ENCODE measurements around the gene STATH.

The STATH gene

GRCh38 chr4:69995526-69996016, at the start of gene STATH:
Gene STATH (plus strand): TSS chr4:69995966. CDS start chr4:69998438, 2,472 bp downstream.
- H3K9me3 ChIP-seq (ENCODE audit: control insufficient read depth in 1 of 2, low read length in 2 of 2): no peaks in the 10 kb centered on the region
- H3K36me3 ChIP-seq (ENCODE audit: control insufficient read depth in 1 of 2, insufficient read depth in 2 of 2, low read length in 2 of 2): no peaks in the 10 kb centered on the region
- H3K4me1 ChIP-seq (ENCODE audit: control insufficient read depth in 1 of 2, insufficient read depth in 2 of 2, low read length in 2 of 2): no peaks in the 10 kb centered on the region
- no peaks in the 10 kb centered on the region for H3K27me3 ChIP-seq (ENCODE audit: control insufficient read depth in 1 of 2, insufficient read depth in 2 of 2, low read length in 2 of 2)
- H3K4me3 ChIP-seq (ENCODE audit: low read depth in 1 of 2, low read length in 2 of 2): no peak within 1 kb of the TSS
- no peak within 1 kb of the TSS for H3K27ac ChIP-seq (ENCODE audit: low read depth, low read length)
- H3K9ac ChIP-seq (ENCODE audit: low read depth in 1 of 2, low read length in 2 of 2): no peak within 1 kb of the TSS

- no peak overlapping the region for H3K27ac ChIP-seq (ENCODE audit: low read depth, low read length)
- no peaks in the 10 kb centered on the region for H3K36me3 ChIP-seq (ENCODE audit: control insufficient read depth in 1 of 2, insufficient read depth in 2 of 2, low read length in 2 of 2)
- no peaks in the 10 kb centered on the region for H3K4me1 ChIP-seq (ENCODE audit: control insufficient read depth in 1 of 2, insufficient read depth in 2 of 2, low read length in 2 of 2)
- no peak overlapping the region for H3K9ac ChIP-seq (ENCODE audit: low read depth in 1 of 2, low read length in 2 of 2)
- H3K9me3 ChIP-seq (ENCODE audit: control insufficient read depth in 1 of 2, low read length in 2 of 2): no peaks in the 10 kb centered on the region
- H3K27me3 ChIP-seq (ENCODE audit: control insufficient read depth in 1 of 2, insufficient read depth in 2 of 2, low read length in 2 of 2): no peaks in the 10 kb centered on the region
- no peak overlapping the region for H3K4me3 ChIP-seq (ENCODE audit: low read depth in 1 of 2, low read length in 2 of 2)
Observed at GRCh38 chr4:69951602-69952001, 44.2 kb upstream of the STATH start.

- Histone ChIP-seq H3K4me3 (ENCODE audit: low read depth in 1 of 2, low read length in 2 of 2) (no peak overlapping the region), H3K4me1 (ENCODE audit: control insufficient read depth in 1 of 2, insufficient read depth in 2 of 2, low read length in 2 of 2) (no peaks in the 10 kb centered on the region), H3K27me3 (ENCODE audit: control insufficient read depth in 1 of 2, insufficient read depth in 2 of 2, low read length in 2 of 2) (no peaks in the 10 kb centered on the region), H3K27ac (ENCODE audit: low read depth, low read length) (no peak overlapping the region), H3K9ac (ENCODE audit: low read depth in 1 of 2, low read length in 2 of 2) (no peak overlapping the region), H3K9me3 (ENCODE audit: control insufficient read depth in 1 of 2, low read length in 2 of 2) (no peaks in the 10 kb centered on the region), H3K36me3 (ENCODE audit: control insufficient read depth in 1 of 2, insufficient read depth in 2 of 2, low read length in 2 of 2) (no peaks in the 10 kb centered on the region)
Observed at GRCh38 chr4:69957209-69957608, 38.6 kb upstream of the STATH start.

GRCh38 chr4:69965628-69966027, 30.1 kb upstream of the STATH start, which contains the start of gene CSN2:
Gene CSN2 (minus strand): TSS chr4:69965728. CDS start chr4:69960995, 4,733 bp downstream.
- Histone ChIP-seq H3K27ac (ENCODE audit: low read depth, low read length) (no peak within 1 kb of the TSS), H3K9me3 (ENCODE audit: control insufficient read depth in 1 of 2, low read length in 2 of 2) (no peaks in the 10 kb centered on the region), H3K9ac (ENCODE audit: low read depth in 1 of 2, low read length in 2 of 2) (no peak within 1 kb of the TSS), H3K4me3 (ENCODE audit: low read depth in 1 of 2, low read length in 2 of 2) (no peak within 1 kb of the TSS), H3K36me3 (ENCODE audit: control insufficient read depth in 1 of 2, insufficient read depth in 2 of 2, low read length in 2 of 2) (no peaks in the 10 kb centered on the region), H3K27me3 (ENCODE audit: control insufficient read depth in 1 of 2, insufficient read depth in 2 of 2, low read length in 2 of 2) (no peaks in the 10 kb centered on the region), H3K4me1 (ENCODE audit: control insufficient read depth in 1 of 2, insufficient read depth in 2 of 2, low read length in 2 of 2) (no peaks in the 10 kb centered on the region)

- no peak overlapping the region for H3K9ac ChIP-seq (ENCODE audit: low read depth in 1 of 2, low read length in 2 of 2)
- no peak overlapping the region for H3K27ac ChIP-seq (ENCODE audit: low read depth, low read length)
- H3K9me3 ChIP-seq (ENCODE audit: control insufficient read depth in 1 of 2, low read length in 2 of 2): no peaks in the 10 kb centered on the region
- no peak overlapping the region for H3K4me3 ChIP-seq (ENCODE audit: low read depth in 1 of 2, low read length in 2 of 2)
- no peaks in the 10 kb centered on the region for H3K4me1 ChIP-seq (ENCODE audit: control insufficient read depth in 1 of 2, insufficient read depth in 2 of 2, low read length in 2 of 2)
- H3K36me3 ChIP-seq (ENCODE audit: control insufficient read depth in 1 of 2, insufficient read depth in 2 of 2, low read length in 2 of 2): no peaks in the 10 kb centered on the region
- H3K27me3 ChIP-seq (ENCODE audit: control insufficient read depth in 1 of 2, insufficient read depth in 2 of 2, low read length in 2 of 2): no peaks in the 10 kb centered on the region
Observed at GRCh38 chr4:69970071-69970470, 25.7 kb upstream of the STATH start.

- Histone ChIP-seq H3K36me3 (ENCODE audit: control insufficient read depth in 1 of 2, insufficient read depth in 2 of 2, low read length in 2 of 2) (no peaks in the 10 kb centered on the region), H3K9ac (ENCODE audit: low read depth in 1 of 2, low read length in 2 of 2) (no peak overlapping the region), H3K27ac (ENCODE audit: low read depth, low read length) (no peak overlapping the region), H3K9me3 (ENCODE audit: control insufficient read depth in 1 of 2, low read length in 2 of 2) (no peaks in the 10 kb centered on the region), H3K4me3 (ENCODE audit: low read depth in 1 of 2, low read length in 2 of 2) (no peak overlapping the region), H3K4me1 (ENCODE audit: control insufficient read depth in 1 of 2, insufficient read depth in 2 of 2, low read length in 2 of 2) (no peaks in the 10 kb centered on the region), H3K27me3 (ENCODE audit: control insufficient read depth in 1 of 2, insufficient read depth in 2 of 2, low read length in 2 of 2) (no peaks in the 10 kb centered on the region)
Observed at GRCh38 chr4:69974631-69975030, 21.1 kb upstream of the STATH start.

GRCh38 chr4:69977582-69977981, 18.2 kb upstream of the STATH start:
- no peaks in the 10 kb centered on the region for H3K9me3 ChIP-seq (ENCODE audit: control insufficient read depth in 1 of 2, low read length in 2 of 2)
- no peak overlapping the region for H3K9ac ChIP-seq (ENCODE audit: low read depth in 1 of 2, low read length in 2 of 2)
- no peak overlapping the region for H3K4me3 ChIP-seq (ENCODE audit: low read depth in 1 of 2, low read length in 2 of 2)
- no peaks in the 10 kb centered on the region for H3K36me3 ChIP-seq (ENCODE audit: control insufficient read depth in 1 of 2, insufficient read depth in 2 of 2, low read length in 2 of 2)
- no peaks in the 10 kb centered on the region for H3K4me1 ChIP-seq (ENCODE audit: control insufficient read depth in 1 of 2, insufficient read depth in 2 of 2, low read length in 2 of 2)
- no peaks in the 10 kb centered on the region for H3K27me3 ChIP-seq (ENCODE audit: control insufficient read depth in 1 of 2, insufficient read depth in 2 of 2, low read length in 2 of 2)
- H3K27ac ChIP-seq (ENCODE audit: low read depth, low read length): no peak overlapping the region

- Histone ChIP-seq H3K9ac (ENCODE audit: low read depth in 1 of 2, low read length in 2 of 2) (no peak overlapping the region), H3K27ac (ENCODE audit: low read depth, low read length) (no peak overlapping the region), H3K4me1 (ENCODE audit: control insufficient read depth in 1 of 2, insufficient read depth in 2 of 2, low read length in 2 of 2) (no peaks in the 10 kb centered on the region), H3K4me3 (ENCODE audit: low read depth in 1 of 2, low read length in 2 of 2) (no peak overlapping the region), H3K9me3 (ENCODE audit: control insufficient read depth in 1 of 2, low read length in 2 of 2) (no peaks in the 10 kb centered on the region), H3K27me3 (ENCODE audit: control insufficient read depth in 1 of 2, insufficient read depth in 2 of 2, low read length in 2 of 2) (no peaks in the 10 kb centered on the region), H3K36me3 (ENCODE audit: control insufficient read depth in 1 of 2, insufficient read depth in 2 of 2, low read length in 2 of 2) (no peaks in the 10 kb centered on the region)
Observed at GRCh38 chr4:69984030-69984443, 11.7 kb upstream of the STATH start.

GRCh38 chr4:69986663-69987062, 9.1 kb upstream of the STATH start:
- no peak overlapping the region for H3K9ac ChIP-seq (ENCODE audit: low read depth in 1 of 2, low read length in 2 of 2)
- no peak overlapping the region for H3K4me3 ChIP-seq (ENCODE audit: low read depth in 1 of 2, low read length in 2 of 2)
- H3K36me3 ChIP-seq (ENCODE audit: control insufficient read depth in 1 of 2, insufficient read depth in 2 of 2, low read length in 2 of 2): no peaks in the 10 kb centered on the region
- H3K9me3 ChIP-seq (ENCODE audit: control insufficient read depth in 1 of 2, low read length in 2 of 2): no peaks in the 10 kb centered on the region
- H3K4me1 ChIP-seq (ENCODE audit: control insufficient read depth in 1 of 2, insufficient read depth in 2 of 2, low read length in 2 of 2): no peaks in the 10 kb centered on the region
- no peaks in the 10 kb centered on the region for H3K27me3 ChIP-seq (ENCODE audit: control insufficient read depth in 1 of 2, insufficient read depth in 2 of 2, low read length in 2 of 2)
- no peak overlapping the region for H3K27ac ChIP-seq (ENCODE audit: low read depth, low read length)

GRCh38 chr4:69991016-69991415, 4.8 kb upstream of the STATH start:
- Histone ChIP-seq H3K4me3 (ENCODE audit: low read depth in 1 of 2, low read length in 2 of 2) (no peak overlapping the region), H3K4me1 (ENCODE audit: control insufficient read depth in 1 of 2, insufficient read depth in 2 of 2, low read length in 2 of 2) (no peaks in the 10 kb centered on the region), H3K27ac (ENCODE audit: low read depth, low read length) (no peak overlapping the region), H3K9ac (ENCODE audit: low read depth in 1 of 2, low read length in 2 of 2) (no peak overlapping the region), H3K27me3 (ENCODE audit: control insufficient read depth in 1 of 2, insufficient read depth in 2 of 2, low read length in 2 of 2) (no peaks in the 10 kb centered on the region), H3K36me3 (ENCODE audit: control insufficient read depth in 1 of 2, insufficient read depth in 2 of 2, low read length in 2 of 2) (no peaks in the 10 kb centered on the region), H3K9me3 (ENCODE audit: control insufficient read depth in 1 of 2, low read length in 2 of 2) (no peaks in the 10 kb centered on the region)

GRCh38 chr4:69994782-69995181, 984 bp upstream of the STATH start:
- Histone ChIP-seq H3K36me3 (ENCODE audit: control insufficient read depth in 1 of 2, insufficient read depth in 2 of 2, low read length in 2 of 2) (no peaks in the 10 kb centered on the region), H3K9ac (ENCODE audit: low read depth in 1 of 2, low read length in 2 of 2) (no peak overlapping the region), H3K27ac (ENCODE audit: low read depth, low read length) (no peak overlapping the region), H3K27me3 (ENCODE audit: control insufficient read depth in 1 of 2, insufficient read depth in 2 of 2, low read length in 2 of 2) (no peaks in the 10 kb centered on the region), H3K4me3 (ENCODE audit: low read depth in 1 of 2, low read length in 2 of 2) (no peak overlapping the region), H3K4me1 (ENCODE audit: control insufficient read depth in 1 of 2, insufficient read depth in 2 of 2, low read length in 2 of 2) (no peaks in the 10 kb centered on the region), H3K9me3 (ENCODE audit: control insufficient read depth in 1 of 2, low read length in 2 of 2) (no peaks in the 10 kb centered on the region)
